Stimulated activated CD8-positive, alpha-beta memory T cell treated with anti-CD3 and anti-CD28 coated beads, Interleukin-4, amount 100 ng/mL, for 48 hours (primary cell): Measurements from ENCODE around the gene TWIST1.

Experiments used
- DNase-seq: peaks from one replicate; pipeline ENCODE4 v3.0.0-alpha.2; 2020

TWIST1 gene

DNA sequence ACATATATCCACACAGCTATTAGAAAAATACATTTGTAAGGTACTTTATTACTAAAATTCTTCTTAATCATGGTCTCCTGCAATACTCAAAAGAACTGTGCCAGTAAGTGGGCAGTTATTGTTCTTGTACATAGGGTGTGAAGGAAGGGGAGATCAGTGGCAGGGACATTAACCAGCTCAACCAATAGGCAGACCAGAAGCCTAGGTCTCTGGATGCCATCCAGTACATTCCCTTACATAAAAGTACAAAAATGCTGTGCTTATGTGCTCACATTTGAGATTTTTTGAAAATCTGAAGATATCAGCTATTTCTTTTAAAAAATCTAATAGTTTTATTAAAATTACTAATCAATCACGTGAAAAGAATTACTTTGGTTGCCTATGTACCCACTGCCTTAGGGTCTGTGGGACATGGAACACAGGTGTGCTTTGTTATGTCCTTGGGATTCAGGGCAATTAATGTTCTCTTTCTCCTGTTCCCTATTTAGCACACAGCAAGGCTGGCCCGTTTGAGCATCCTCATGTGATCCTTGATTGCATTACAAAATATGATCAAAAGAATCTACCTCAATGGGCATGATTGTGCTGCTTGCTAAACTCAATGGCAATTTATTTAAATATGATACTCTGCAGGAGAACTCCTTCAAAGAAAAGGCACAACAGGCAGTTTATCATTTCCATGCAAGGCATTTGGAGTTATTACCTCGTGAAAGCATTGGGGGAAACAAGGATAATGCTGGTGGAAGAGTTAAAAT lies 22.7 kb downstream of the TWIST1 start:
- DNase-seq = no peak

DNA sequence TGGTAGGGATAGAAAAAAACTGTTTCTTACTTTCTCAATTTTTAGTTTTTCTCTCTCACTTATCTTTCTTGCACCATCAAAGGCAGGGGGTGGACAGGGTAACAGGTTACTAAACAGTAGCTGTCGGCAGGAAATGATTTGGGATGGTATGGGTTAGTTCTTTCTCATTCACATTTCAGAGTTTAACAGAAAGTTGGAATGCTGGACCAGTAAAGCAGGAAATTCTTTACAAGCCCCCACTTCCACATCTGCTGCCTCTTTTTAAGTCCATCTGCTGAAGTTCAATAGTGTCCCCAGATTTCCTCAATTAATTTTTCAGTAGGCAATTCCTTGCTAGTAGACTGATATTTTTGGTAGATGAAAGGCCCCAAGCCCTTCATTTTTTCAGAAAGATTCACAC lies 23.3 kb downstream of the TWIST1 start:
- no peak for DNase-seq

DNA sequence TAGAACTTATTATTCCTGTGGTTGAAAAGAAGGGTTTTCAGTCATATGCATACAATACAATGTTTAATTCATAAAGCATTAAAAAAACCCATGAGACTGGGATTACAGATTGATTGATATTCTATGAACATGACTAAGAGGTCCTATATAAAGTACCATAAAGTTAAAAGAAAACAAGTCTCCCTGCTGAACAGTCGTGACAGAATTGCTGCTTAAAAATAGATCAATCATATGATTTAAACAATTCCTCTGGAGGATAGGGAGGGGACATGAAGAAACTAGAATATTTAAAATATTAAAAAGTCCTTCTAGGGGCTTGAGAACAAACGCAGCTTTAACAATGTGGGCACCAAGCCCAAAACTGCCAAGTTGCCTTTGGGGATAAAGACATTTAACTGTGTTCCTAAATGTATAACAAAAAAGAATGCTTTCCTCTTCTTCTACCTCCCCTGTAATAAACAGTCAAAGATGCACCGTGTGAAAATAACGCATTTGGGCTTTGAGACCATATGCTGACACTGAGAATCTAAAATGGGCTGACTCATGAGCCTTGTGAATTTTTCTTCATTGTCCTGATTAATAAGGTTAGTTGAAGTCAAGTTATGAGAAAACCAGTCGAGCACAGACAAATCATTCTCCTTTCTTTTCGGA lies 25.8 kb downstream of the TWIST1 start:
- DNase-seq = no peak

DNA sequence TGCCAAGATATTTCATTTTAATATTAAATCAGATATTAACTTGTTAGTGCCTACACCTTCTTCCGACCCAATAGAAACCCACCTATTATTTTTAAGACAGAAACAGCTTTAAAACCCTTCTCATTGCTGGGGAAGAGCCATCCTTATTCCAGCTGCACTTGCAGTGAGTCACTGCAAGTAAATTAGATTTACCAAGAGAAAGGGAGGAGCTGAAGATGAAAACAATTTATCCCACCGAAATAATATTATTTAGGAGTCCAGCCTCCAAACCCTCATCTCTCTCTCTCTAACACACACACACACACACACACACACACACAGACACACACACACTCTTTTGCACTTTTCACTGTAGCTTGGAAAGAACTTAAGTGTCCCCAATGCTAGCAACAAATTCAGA lies 26.9 kb downstream of the TWIST1 start:
- no peak for DNase-seq

DNA sequence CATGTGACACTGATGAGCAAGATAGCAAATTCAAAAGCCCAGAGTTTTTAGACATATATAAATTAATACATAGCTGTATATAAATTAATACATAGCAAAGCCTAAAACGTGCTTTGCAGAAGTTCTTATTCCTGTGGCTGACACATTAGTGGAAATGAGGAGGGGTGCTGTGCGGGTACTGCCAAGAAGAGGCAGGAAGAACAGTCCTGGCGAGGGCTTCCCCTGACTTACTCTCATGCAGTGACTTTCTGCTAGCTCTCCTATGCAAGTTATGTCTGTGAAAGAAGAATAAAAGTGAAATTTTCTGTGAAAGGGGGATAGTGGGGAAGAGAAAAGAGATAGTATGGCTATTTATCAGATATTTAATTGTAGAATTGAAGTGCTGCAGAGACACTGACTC lies 27.6 kb downstream of the TWIST1 start:
- DNase-seq = no peak

DNA sequence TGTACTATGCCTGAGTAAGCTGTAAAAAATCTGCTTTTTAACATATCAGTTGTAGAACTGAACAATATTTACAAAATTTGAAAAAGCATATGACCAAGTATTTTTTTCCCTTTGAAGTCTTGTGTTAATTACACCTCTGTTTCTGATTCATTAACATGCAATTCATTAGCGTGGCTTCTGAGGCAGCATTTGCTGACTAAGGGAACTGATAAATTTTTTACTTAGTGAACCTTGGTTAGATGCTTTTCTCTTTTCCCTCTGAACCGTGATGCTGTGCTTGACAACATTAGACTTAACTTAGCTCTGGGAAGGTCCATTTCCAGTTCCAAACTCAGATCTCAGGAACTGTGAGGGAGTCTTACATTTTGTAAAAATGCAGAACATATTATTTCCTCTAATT lies 28.1 kb downstream of the TWIST1 start:
- no peak for DNase-seq

DNA sequence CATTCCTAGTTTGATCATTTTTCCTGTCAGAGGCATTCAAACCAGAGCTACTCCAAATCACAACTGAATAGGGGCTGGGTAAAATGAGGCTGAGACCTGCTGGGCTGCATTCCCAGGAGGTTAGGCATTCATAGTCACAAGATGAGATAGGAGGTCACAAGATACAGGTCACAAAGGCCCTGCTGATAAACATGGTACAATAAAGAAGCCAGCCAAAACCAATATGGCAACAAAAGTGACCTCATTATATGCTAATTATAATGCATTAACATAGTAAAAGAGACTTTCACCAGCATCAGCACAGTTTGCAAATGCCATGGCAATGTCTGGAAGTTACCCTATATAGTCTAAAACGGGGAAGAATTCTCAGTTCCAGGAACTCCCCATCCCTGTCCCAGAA lies 37.3 kb downstream of the TWIST1 start:
- no peak for DNase-seq

DNA sequence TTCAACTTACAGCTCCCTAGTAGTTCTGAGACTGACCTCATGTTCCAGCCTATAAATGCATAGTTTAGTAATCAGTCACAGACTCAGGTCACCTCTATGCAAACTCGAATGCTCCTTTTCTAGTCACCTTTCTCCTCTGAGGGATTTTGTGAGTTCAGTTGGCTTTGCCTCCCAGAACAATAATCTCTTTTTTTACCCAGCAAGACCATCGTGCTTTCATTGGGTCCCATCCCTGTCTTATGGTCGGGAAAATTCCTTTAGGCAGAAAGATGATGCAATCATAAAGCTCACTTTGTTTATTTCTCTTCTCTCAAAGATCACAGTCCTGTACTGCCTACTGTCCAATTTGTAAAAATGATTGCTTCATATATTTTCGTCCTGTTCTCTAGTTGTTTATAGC lies 38.4 kb downstream of the TWIST1 start:
- DNase-seq = no peak

DNA sequence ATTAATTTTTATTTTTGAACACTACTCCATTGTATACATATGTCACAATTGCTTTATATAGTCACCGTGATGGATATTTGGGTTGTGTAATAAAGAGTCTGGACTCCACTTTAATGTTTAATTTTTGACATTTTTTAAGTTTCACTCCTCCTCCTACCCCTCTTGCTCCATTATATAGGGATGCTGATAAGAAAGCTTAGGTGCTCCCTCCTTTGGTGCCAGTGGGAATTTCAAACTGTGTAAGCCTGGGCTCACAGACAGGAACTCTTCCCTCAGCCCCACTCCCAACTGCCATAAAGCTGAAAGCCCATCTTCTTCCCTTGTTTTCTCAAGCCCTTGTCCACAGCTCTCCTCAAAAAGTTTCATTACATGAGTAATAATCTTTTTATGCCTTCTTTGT lies 47.6 kb downstream of the TWIST1 start:
- no peak for DNase-seq

DNA sequence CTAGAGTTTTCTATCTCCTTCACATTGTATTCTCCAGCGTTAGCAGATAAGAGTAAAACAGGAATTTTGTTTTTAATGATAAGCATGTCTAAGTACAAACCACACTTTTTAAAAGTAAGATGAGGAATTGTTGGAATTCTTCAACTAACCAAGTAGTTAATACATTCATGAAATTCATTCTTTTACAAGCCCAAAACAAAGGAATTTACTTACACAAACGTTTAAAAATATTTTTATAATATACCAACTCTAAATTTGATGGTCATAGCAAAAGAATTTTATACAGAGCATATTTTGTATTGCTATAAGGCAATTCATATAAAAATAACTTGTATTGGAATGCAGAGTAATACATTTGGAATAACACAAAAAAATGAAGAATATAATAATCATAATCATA lies 51.3 kb downstream of the TWIST1 start:
- DNase-seq = no peak
